OCI-LY7 (cell line): ENCODE results near the gene GLIS1.

Experiments
- CTCF ChIP-seq: fragments of 200-600 bp; sonication (generic); conservative IDR thresholded peaks from 2 replicates; pipeline ENCODE4 v1.5.1; 2014; ENCODE audit warnings: mild to moderate bottlenecking, antibody characterized with exemption, low read length, moderate library complexity, mixed read lengths
- EZH2phosphoT487 ChIP-seq: fragments of 200-600 bp; sonication (generic); IDR thresholded peaks from 2 replicates; pipeline ENCODE4 v1.6.1; 2018; ENCODE audit warnings: low read depth, borderline replicate concordance, mild to moderate bottlenecking, mixed run types, antibody characterized with exemption, low read length, moderate library complexity, mixed read lengths

- TF ChIP-seq CTCF (no peak), EZH2phosphoT487 (no peak)
Observed at GRCh38 chr1:53660666-53661065, 78.3 kb downstream of the GLIS1 start.
